Stimulated activated effector memory CD8-positive, alpha-beta T cell treated with anti-CD3 and anti-CD28 coated beads, Interleukin-12 subunit alpha, Interleukin-12 subunit beta, amount 100 ng/mL, for 72 hours (primary cell): ENCODE data around the gene RPS6KA2.
A peak's percentile ranks its signal among the peaks of the same experiment; 100 is the strongest.

ENCODE experiments used
- ATAC-seq: fragments of 150-1000 bp; cut with Tn5 transposase; 2 replicates; pipeline ENCODE4 v1.10.0; 2021
- DNase-seq, 2 donors: peaks; one replicate each; pipeline ENCODE4 v3.0.0; 2021 to 2022; ENCODE audit warnings: low spot score in 2 of 2
- H3K27ac Mint-ChIP-seq: one replicate; pipeline ENCODE4 v1.8.0; 2022; ENCODE audit warnings: mild to moderate bottlenecking, mixed read lengths
- H3K36me3 Mint-ChIP-seq: one replicate; pipeline ENCODE4 v1.8.0; 2022; ENCODE audit warnings: mild to moderate bottlenecking, mixed read lengths
- H3K4me1 Mint-ChIP-seq: one replicate; pipeline ENCODE4 v1.8.0; 2022; ENCODE audit warnings: mixed read lengths
- H3K4me3 Mint-ChIP-seq: one replicate; pipeline ENCODE4 v1.8.0; 2022; ENCODE audit warnings: mild to moderate bottlenecking, mixed read lengths
- H3K9me3 Mint-ChIP-seq: one replicate; pipeline ENCODE4 v1.8.0; 2022; ENCODE audit warnings: mixed read lengths

The RPS6KA2 gene

DNA sequence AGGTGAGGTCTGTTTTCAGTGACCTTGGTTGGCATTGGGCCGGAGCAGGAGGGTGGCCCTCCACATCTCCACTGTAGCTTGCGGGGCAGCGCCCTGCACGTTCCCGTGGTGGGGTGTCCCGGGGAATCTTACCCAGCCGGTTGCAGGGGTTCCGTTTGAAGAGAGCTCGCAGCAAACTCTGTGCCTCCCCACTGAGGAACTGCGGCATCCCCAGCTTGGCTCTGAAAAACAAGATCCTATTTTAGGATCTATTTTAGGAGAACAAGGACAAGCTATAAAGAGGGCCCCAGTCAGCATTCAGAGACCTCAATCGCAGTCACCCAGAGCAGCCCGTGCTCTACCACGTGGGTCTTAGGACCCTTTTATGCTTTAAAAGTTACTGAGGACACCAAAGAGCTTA, 138.3 kb downstream of the RPS6KA2 start:
- Mint-ChIP-seq H3K4me3 (peak overlapping the region; percentile 65), H3K9me3 (no peaks in the 10 kb centered on the region), H3K4me1 (peaks cover 15% of the 10 kb centered on the region), H3K36me3 (no peaks in the 10 kb centered on the region), H3K27ac (peak overlapping the region; percentile 96)
- no peak for ATAC-seq
- DNase-seq = no peak

DNA sequence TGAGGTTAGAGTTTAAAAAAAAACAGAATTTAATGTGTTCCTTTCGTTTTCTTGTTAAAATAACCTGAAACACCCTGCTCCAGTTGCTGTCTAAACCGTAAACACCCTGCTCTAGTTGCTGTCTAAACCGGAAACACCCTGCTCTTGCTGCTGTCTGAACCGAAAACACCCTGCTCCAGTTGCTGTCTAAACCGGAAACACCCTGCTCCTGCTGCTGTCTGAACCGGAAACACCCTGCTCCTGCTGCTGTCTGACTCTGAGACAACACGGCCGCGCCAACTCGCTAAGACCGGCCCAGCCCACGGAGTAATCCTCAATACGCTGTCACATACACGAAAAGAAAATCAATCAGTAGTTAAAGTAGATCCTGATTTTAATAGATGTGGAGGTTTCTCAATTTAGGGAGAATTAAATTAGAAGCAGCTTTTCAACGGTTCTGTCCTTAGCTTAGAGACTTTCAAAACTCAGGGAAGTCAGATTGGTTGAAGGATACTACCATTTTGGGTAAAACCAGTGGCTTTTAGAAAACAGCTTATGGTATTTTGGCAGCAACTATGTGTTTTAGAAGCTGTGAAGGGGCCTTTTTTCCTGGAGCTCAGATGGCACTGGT, 138.9 kb downstream of the RPS6KA2 start:
- Mint-ChIP-seq H3K9me3 (no peaks in the 10 kb centered on the region), H3K36me3 (no peaks in the 10 kb centered on the region), H3K27ac (peak overlapping the region; percentile 96), H3K4me3 (peak overlapping the region; percentile 65), H3K4me1 (peaks cover 15% of the 10 kb centered on the region)
- ATAC-seq (peak; percentile 95), DNase-seq (peak; percentile 32 to 76)

DNA sequence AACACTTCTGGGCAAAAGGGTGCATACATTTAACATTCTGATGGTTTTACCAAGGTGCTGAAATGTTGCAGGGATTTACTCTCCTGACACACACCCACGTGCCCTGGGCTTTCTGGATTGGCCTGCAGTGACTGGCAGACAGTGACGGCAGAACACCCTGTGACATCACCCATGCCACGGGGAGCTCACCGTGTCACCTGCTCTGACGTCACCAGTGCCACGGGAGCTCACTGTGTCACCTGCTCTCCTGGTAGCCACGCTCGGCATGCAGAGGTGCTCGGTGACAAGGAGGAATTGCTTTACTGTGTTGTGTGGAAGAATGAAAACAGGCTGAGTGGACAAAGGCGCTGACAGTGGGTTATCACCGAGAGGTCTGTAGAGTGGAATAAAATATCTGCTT, 139.9 kb downstream of the RPS6KA2 start:
- Mint-ChIP-seq H3K4me1 (peaks cover 15% of the 10 kb centered on the region), H3K36me3 (no peaks in the 10 kb centered on the region), H3K9me3 (no peaks in the 10 kb centered on the region), H3K4me3 (peak overlapping the region; percentile 65), H3K27ac (peak overlapping the region; percentile 96)
- ATAC-seq = no peak
- DNase-seq = no peak

DNA sequence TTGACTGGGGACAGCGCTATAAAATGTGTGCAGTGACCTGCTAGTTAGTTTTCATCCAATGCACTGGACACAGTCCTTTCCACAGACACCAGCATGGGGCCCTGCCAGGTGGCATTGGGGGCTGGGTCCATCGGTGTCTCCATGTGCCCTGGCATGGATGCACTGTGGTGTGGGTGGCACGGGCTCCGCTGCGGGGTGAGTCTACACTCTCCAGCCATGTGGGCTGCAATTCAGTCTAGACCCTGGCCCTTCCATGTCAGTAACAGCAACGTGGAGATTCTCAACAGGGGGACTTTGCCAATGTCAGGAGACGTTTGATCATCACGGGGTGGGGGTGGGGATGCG, 140.5 kb downstream of the RPS6KA2 start:
- H3K4me3 Mint-ChIP-seq = no peak overlapping the region
- ATAC-seq = no peak
- H3K4me1 Mint-ChIP-seq = peaks cover 15% of the 10 kb centered on the region
- H3K27ac Mint-ChIP-seq = no peak overlapping the region
- no peaks in the 10 kb centered on the region for H3K36me3 Mint-ChIP-seq
- no peak for DNase-seq
- H3K9me3 Mint-ChIP-seq = no peaks in the 10 kb centered on the region

DNA sequence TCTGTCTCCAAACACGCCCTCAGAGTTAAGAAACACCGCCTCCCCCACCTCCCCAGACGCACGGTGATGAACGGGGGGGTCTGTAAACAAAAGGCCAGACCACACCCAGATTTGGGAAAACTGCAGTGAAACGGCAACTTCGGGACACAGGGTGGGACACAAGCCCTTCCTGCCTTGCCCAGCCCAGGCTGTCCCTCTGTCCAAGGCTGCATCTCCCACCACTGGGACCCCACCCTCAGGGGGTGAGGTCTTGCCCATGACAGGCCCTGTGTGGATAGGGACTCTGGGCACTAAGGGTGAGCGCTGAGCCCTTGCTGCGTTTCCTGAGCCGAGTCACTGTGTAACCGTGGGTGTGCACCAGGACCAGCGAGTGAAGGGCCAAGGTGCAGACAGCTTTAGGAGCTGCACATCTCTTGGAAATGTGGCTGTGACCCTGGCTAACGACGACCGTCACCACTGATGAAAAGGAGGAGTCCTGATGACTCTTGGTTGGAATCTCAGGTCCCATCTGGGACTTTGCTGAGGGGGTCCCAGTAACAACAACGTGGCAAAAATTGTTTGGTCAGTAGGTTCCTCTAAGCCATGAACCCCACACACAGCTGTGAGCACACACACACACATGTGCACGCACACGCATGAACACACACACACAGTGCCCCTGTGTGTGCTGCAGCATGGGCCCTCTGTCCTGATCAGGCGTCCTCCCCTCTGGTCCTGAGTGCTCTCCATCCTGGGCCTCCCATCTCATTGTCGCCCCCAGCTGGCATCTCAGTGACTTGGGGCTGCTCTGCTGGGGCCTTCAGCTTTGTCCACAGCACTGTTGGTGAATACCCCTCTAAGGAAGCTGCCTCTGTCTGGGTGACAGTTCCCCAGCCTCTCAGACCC, 141.2 kb downstream of the RPS6KA2 start:
- H3K4me1 Mint-ChIP-seq = peaks cover 15% of the 10 kb centered on the region
- H3K9me3 Mint-ChIP-seq = no peaks in the 10 kb centered on the region
- no peaks in the 10 kb centered on the region for H3K36me3 Mint-ChIP-seq
- ATAC-seq = no peak
- H3K4me3 Mint-ChIP-seq = no peak overlapping the region
- H3K27ac Mint-ChIP-seq = no peak overlapping the region
- DNase-seq = no peak

DNA sequence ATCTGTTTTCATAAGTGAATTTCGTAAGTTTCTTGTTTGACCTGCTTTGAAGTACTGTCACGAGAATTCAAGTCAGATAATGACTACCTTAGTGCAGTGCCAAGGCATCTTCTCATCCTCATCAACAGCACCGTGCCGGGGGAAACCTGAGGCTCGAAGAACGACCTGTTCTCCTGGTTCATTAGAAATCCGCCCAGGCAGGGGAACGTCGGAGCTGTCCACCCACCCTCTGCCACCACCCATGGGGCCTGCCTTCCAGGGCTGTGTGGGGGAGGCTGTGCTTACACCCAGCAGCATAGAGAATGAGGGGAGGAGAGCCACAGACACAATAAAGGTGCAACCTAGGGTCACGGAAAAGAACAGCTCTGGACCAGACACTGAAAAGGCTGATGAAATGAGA, 142.2 kb downstream of the RPS6KA2 start:
- ATAC-seq (no peak), DNase-seq (no peak)
- Mint-ChIP-seq H3K4me1 (peaks cover 15% of the 10 kb centered on the region), H3K27ac (no peak overlapping the region), H3K4me3 (no peak overlapping the region), H3K9me3 (no peaks in the 10 kb centered on the region), H3K36me3 (no peaks in the 10 kb centered on the region)

DNA sequence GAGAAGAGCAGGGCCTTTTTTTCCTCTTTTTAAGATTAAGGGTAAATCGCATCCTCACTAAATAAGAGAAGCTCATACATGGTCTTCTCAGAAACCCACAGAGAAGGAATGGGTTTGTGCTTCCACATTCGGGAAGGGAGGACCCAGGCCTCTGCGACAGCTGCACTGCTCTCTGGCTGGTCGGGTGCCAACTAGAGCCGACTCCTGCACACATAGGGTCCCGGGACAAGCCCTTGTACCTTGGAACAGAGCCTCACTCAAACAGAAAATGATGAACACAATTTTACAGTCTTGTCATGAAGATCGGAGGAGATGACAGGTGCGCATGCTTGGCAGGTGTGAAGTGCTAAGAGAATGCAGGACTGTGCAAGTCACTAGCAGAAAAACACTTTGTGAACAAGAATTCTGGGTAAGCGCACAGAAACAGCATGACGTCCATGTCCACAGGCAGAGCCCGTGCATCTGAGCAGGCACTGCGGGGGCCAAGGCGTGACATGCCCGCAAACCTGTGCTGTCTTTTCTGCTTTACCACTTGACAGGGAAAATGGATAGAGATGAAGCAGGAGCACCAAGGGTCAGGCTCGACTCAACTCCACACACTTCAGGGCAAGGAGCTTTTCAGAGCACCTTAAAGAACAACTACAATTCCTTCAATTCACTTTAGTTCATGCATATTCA, 143.3 kb downstream of the RPS6KA2 start:
- ATAC-seq (no peak), DNase-seq (no peak)
- Mint-ChIP-seq H3K4me1 (peaks cover 15% of the 10 kb centered on the region), H3K27ac (peak overlapping the region; percentile 56), H3K9me3 (no peaks in the 10 kb centered on the region), H3K4me3 (no peak overlapping the region), H3K36me3 (no peaks in the 10 kb centered on the region)

DNA sequence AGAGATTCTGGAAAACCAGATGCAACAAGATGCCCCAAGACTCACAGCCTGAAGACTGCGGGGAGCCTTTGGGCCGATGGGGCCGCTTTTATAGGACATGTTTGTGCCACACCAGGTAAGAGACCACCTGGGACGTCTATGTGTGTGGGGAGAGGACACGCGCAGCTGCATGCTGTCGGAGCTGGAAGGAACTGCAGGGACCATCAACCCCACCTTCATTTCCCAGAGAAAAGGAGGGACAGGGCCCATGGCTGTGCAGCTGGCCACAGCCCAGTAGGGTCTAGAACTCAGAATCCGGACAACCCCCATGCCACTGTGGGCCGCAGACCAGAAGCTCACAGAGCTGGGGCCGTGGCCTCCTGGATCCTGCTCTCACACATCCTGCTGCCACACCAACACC, 144.0 kb downstream of the RPS6KA2 start:
- H3K4me1 Mint-ChIP-seq = peaks cover 11% of the 10 kb centered on the region
- H3K9me3 Mint-ChIP-seq = no peaks in the 10 kb centered on the region
- no peaks in the 10 kb centered on the region for H3K36me3 Mint-ChIP-seq
- ATAC-seq (no peak), DNase-seq (no peak)
- H3K27ac Mint-ChIP-seq = peak overlapping the region; percentile 56
- H3K4me3 Mint-ChIP-seq = no peak overlapping the region

DNA sequence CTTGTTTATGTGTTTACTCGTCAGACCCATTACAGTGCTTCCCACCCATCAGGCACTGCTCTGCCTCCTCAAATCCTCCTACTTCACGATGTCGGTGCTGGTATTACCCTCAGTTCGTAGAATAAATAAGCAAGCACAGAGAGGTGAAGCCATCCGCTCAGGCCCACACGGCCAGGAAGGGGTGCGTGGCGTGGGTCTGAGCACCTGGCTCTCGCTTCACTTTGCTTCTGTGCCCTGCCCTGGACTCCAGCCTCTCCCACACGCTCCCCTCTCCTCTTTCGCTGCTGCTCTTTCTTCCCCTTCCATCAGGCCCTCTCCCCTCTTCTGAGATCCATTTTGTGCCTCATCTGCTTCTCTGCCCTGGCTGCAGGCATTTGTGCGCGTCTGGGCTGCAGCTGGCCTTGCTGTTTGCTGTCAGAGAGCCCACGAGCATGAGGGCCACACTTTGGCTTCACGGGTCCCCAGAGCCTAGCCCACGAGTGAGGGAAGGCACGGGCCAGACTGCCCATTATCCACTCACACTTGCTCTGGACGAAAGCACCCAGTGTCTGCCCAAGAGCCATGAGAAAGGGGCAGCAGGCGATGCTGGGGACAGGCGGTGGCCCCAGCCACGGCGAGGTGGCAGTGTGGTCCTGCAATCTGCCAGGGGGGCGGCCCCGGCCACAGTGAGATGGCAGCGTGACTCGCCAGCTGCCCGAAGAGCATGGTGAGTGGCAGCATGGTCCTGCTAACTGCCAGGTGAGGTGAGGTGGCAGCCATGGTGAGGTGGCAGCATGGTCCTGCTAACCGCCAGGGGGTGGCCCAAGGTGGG, 148.1 kb downstream of the RPS6KA2 start:
- H3K4me1 Mint-ChIP-seq = peaks cover 19% of the 10 kb centered on the region
- ATAC-seq = no peak
- no peak for DNase-seq
- no peaks in the 10 kb centered on the region for H3K9me3 Mint-ChIP-seq
- no peaks in the 10 kb centered on the region for H3K36me3 Mint-ChIP-seq
- H3K27ac Mint-ChIP-seq = no peak overlapping the region
- H3K4me3 Mint-ChIP-seq = no peak overlapping the region

DNA sequence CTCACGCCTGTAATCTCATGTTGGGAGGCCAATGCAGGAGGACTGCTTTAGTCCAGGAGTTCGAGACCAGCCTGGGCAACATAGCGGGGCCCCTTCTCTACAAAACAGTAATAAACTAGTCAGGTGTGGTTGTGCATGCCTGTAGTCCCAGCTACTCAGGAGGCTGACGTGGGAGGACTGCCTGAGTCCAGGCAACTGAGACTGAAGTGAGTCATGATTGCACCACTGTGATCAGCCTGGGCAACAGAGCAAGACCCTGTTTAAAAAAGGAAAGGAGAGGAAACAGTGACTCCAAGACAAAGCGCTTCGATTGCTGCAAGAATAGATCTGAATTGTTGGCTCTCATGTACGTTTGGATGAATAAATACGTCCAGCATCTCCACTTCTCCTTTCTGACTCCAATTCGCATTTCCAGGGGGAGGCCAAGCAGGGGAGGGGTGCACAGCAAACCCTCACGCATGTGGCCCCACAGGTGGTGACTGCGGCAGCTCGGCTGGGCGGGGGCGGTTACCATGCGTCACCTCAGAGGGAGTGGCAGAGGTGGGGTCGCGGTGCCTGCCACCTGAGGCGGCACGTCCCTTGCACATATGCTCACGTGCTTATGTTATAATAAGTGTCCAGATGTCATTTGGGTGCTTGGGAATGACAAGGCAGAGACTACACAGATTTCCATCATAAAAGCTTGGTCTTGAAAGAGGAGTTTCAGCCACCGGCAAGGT, 149.2 kb downstream of the RPS6KA2 start:
- ATAC-seq (no peak), DNase-seq (no peak)
- no peak overlapping the region for H3K4me3 Mint-ChIP-seq
- no peaks in the 10 kb centered on the region for H3K36me3 Mint-ChIP-seq
- H3K9me3 Mint-ChIP-seq = no peaks in the 10 kb centered on the region
- H3K27ac Mint-ChIP-seq = no peak overlapping the region
- H3K4me1 Mint-ChIP-seq = peaks cover 23% of the 10 kb centered on the region

DNA sequence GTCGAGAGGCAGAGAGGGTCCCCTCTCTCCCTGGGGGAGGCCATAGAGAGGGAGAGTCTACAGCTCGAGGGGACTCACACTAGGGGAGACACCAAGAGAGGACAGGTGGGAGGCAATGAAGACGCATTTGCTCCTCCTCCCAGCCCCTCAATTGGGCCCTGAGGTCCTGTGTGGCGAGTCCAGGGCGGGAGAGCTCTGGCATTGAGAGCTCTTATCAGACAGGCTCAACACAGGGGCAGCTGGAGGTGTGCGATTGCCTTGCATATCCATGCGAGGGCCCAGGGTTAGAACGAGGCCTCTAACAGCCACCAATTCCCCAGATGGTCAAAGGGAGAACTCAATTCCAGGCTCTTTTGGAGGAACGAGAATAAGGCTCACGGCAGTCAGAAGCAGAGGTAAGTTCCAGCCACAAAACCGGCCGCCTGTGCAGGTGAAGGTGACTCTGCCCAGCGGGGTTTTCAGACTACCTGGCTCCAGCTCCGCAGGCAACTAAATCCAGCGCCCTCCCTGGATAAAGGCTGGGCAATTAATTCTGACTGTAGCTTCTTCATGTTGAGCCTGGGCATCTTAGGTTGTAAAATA, 150.3 kb downstream of the RPS6KA2 start:
- Mint-ChIP-seq H3K36me3 (no peaks in the 10 kb centered on the region), H3K27ac (no peak overlapping the region), H3K9me3 (no peaks in the 10 kb centered on the region), H3K4me1 (peaks cover 23% of the 10 kb centered on the region), H3K4me3 (no peak overlapping the region)
- ATAC-seq (no peak), DNase-seq (no peak)

DNA sequence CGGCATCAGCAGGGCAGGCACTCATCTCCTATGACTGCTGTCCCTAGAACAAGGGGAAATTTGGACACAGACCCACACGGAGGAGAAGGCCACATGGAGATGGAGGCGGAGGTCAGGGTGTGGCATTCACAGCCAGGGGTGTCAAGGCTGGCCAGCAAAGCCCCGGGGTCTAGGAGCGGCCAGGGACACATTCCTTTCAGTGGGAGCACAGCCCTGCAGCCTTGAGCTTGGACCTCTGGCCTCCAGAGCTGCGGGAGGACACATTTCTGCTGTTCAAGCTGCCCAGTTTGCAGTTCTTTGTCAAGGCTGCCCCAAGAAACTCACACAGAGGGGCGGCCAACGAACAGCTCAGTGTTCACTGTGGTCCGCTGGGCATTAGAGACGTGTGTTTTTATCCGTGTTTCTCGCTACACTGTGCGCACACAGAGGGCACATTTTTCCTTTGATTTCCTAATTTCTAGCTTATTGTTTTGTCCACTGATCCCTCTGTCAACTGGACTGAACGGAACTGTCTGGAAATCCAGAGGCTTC, 150.9 kb downstream of the RPS6KA2 start:
- H3K9me3 Mint-ChIP-seq = no peaks in the 10 kb centered on the region

DNA sequence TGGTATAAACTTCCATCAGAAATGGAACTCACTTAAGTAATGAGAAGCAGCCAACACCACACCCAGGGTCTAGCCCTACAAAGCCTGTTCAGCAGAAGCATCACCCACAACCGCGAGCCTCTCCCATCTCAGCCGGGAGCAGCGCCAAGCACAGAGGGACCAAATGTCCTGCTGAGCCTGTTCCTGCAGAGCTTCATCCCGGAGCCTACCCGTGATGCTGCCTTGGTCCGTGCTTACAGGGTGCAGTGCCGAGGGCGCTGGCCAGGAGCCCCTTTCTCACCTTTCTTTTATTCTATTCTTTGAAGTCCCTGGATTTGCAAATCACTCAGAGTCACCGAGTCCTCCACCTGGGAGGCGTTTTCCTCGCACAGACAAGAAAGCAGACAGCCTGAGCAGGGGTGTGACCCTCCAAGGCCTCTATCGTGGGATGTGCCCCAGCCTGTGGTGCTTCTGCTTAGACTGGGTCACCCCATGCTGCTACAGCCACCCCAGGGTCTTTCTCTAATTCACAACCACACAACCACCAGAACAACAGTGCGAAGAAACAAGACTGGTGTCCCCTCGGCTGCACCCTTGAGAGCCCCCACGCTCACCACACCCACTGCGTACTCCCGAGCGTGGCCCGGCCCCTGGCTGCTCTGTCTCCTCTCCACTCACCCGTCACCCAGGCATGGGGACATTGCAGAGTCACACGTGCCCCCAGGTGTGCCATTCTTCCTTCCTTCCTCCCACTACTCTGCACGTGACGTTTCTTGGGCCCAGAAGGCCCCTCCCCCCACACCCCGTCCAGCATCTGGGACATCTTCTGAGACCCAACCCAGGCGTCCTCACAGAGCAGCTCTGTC, 152.1 kb downstream of the RPS6KA2 start:
- DNase-seq (no peak), ATAC-seq (no peak)
- no peak overlapping the region for H3K4me3 Mint-ChIP-seq
- no peak overlapping the region for H3K27ac Mint-ChIP-seq
- no peaks in the 10 kb centered on the region for H3K9me3 Mint-ChIP-seq
- no peaks in the 10 kb centered on the region for H3K36me3 Mint-ChIP-seq
- peaks cover 23% of the 10 kb centered on the region for H3K4me1 Mint-ChIP-seq

More for the DNA sequence above, 150.9 kb downstream of the RPS6KA2 start:
- ATAC-seq = no peak
- Mint-ChIP-seq H3K4me1 (peaks cover 23% of the 10 kb centered on the region), H3K4me3 (no peak overlapping the region), H3K27ac (no peak overlapping the region), H3K36me3 (no peaks in the 10 kb centered on the region)
- no peak for DNase-seq
